GM08714 (cell line): ENCODE data around the gene CD6.

ENCODE experiments used
- H3K4me3 ChIP-seq: fragments of 200-500 bp; sonication (Bioruptor generic); 2 replicates; pipeline ENCODE4 v1.5.1; 2014; ENCODE audit warnings: mild to moderate bottlenecking, low read length, inconsistent platforms
- ZNF274 ChIP-seq: IDR thresholded peaks from 2 replicates; pipeline ENCODE4 v1.6.1; 2012; ENCODE audit warnings: mild to moderate bottlenecking, low read depth, low read length

CD6 gene

DNA sequence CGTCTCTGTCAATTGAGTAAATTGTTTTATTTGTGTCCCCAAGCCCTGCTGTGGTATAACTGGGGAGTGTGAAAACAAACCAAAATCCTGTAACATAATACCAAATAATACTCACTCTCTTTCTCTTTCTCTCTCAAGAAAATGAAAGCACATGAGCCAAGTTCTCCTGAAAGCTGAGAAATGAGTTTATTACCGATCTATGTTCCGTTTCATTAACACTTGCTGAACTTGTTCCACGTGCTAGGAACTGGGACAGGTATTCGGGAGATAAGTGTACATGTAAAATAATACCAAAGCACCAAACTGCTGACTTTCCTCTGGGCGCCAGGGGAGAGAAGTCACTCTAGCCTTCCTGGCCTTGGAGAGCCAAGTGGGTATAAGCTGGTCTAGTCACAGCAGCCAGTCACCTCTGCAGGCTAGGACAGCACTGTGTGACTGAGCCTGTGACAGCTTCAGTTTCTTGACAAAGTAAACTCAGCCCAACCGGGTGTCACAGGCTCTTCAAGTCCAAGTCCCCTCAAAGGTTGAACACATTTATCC, 23.1 kb downstream of the CD6 start:
- no peak overlapping the region for H3K4me3 ChIP-seq

DNA sequence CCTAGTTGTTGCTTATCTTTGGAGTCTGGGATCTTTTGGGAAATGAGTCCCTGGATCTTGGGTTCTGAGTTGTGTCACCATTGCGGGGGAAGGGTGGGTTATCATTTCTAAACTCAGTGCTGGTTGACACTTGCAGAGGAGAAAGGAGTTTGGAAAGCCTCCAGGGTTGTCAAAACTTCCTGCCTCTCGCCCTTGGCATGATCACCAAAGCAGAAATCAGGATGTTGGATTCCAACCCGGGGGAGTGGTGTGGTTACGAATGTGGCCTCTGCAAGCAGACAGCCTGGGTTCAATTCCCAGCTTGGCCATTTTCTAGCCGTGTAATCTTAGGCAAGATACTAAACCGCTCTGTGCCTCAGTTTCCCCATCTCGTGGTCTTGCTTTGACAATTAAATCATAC, 24.3 kb downstream of the CD6 start:
- no peak for TF ChIP-seq ZNF274
- no peak overlapping the region for H3K4me3 ChIP-seq

More for the DNA sequence above, 23.1 kb downstream of the CD6 start:
- TF ChIP-seq ZNF274, result no peak

DNA sequence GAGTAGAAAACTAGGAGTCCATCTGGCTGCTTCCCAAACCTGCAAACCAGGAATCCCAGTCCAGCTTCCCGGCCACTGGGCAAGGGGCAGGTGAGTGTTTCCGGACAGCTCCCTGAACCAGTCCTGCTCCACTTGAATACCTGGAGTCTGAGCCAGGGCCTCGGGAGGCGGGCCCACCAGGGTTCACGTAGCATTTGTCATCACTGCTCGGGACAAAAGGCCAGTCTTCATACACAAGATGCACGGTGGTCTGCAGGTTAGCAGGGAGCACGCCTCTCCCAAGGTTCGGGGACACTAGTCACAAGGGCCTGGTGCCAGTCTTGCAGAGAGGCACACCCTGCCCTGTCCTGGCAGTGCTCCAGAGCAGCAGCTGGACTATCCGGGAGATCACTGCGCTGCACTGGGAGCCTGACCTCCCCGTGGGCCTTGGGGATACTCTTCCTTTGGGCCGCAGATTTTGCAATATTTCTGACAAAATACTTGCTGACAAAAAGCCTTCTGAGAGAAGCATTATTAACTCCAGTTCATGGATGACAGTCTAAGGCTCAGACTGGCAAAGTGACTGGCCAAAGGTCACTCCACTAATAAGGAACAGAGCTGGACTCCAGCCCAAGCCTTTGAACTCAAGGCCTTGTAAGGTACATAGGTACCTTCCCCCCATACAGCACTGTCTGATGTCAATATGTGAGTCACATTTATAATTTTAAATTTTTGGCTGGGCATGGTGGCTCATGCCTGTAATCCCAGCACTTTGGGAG, 25.1 kb downstream of the CD6 start:
- no peak for TF ChIP-seq ZNF274
- H3K4me3 ChIP-seq, result no peak overlapping the region

DNA sequence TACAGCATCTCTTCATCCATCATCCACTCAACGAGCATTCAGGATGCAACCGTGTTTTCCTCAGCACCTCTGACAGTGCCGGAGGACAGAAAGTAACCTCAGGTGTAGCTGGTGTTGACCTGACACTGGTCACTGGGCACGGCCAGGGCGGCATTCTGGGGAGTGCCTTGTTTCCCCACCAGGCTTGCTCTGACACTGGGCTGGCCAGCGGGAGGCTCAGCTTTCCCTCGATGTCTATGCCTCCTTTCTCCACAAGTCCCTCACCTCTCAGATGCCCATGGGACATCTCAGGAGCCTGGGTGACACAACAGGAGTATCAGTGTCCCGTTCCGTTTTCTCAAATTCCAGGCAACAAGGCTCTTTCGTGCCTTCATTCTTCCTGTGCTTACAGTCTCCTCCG, 28.9 kb downstream of the CD6 start:
- no peak overlapping the region for H3K4me3 ChIP-seq
- no peak for TF ChIP-seq ZNF274

DNA sequence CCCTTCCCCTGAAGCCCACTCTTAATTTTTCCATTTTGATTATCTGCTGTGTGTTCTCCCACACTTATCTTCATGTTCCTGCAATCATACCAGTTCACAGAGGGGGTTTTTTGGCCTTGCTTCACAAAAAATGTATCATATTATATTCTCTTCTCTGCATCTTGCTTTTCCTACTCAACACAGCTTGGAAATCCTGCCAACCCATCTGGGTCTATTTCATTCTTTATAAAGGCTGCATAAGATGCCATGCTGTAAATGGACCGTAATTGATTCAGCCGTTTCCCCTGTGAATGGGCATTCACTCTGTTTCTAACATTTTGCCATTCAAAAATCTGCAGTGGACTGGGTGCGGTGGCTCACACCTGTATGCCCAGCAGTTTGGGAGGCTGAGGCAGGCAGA, 30.5 kb downstream of the CD6 start:
- TF ChIP-seq ZNF274, result no peak
- H3K4me3 ChIP-seq, result no peak overlapping the region

DNA sequence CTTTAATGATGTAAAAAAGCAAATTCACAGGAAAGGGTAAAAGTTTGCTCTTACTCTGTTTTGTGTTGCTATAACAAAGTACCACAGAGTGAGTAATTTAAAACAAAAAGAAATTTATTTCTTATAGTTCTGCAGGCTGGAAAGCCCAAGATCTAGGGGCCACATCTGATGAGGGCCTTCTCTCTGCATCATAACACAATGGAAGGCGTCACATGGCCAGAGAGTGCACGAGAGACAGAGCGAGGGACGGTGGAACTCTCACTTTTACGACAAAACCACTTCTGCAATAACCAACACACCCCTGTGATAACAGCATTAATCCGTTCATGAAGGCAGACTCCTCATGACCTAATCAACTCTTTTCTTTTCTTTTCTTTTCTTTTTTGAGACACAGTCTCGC, 31.1 kb downstream of the CD6 start:
- TF ChIP-seq ZNF274, result no peak
- no peak overlapping the region for H3K4me3 ChIP-seq

DNA sequence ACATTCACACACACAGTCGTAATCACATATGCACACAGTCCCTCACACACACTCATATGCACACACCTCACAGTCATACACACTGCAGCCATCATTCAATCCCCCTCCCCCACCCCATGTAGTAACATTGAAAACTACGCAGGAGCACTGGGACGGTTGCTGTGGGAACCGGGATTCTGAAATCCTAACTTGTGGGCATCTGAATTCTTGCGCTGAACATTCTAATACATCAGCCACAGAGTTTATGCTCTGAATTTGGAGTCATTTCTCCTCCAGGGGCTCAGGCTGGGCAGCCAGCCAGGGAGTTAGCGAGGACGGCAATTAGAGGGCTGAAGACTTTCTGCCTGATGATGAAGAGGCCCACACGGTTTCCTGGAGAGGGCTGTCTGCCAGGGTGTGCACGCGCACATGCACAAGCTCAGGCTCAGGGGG, 32.7 kb downstream of the CD6 start:
- no peak overlapping the region for H3K4me3 ChIP-seq
- no peak for TF ChIP-seq ZNF274

DNA sequence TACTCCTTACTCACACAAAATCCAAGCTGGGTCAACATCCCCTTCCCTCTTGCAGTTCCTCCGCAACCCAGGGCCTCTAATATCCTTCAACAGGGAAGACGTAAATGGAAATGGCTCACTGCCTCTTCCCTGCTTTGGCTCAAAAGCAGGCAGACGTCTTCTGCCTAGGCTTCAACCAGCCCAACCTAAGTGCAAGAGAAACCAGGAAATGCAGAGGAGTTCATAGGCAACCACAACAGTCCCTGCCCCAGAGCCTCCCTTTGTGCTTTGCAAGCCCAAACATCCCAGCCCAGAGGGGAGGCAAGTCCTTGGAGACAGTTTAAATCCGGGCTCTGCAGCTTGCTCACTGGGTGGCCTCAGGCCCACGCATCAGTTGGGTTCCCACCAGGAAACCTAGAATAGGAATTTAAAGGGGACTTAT, 33.3 kb downstream of the CD6 start:
- H3K4me3 ChIP-seq, result no peak overlapping the region
- no peak for TF ChIP-seq ZNF274

DNA sequence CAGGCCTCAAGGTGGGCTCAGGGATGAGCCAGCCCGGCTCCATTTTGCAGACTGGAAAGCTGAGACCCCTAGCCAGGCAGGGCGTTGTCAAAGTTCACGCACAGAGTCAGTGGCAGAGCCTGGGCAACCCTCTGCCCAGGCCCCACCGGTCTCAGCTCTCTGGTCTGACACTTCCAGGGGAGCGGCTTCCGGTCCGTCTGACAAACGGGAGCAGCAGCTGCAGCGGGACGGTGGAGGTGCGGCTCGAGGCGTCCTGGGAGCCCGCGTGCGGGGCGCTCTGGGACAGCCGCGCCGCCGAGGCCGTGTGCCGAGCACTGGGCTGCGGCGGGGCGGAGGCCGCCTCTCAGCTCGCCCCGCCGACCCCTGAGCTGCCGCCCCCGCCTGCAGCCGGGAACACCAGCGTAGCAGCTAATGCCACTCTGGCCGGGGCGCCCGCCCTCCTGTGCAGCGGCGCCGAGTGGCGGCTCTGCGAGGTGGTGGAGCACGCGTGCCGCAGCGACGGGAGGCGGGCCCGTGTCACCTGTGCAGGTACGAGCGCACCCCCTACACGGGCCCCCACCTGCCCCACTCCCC, 36.0 kb downstream of the CD6 start:
- no peak overlapping the region; the same call in 1 of the 2 replicates for H3K4me3 ChIP-seq
- TF ChIP-seq ZNF274, result no peak

DNA sequence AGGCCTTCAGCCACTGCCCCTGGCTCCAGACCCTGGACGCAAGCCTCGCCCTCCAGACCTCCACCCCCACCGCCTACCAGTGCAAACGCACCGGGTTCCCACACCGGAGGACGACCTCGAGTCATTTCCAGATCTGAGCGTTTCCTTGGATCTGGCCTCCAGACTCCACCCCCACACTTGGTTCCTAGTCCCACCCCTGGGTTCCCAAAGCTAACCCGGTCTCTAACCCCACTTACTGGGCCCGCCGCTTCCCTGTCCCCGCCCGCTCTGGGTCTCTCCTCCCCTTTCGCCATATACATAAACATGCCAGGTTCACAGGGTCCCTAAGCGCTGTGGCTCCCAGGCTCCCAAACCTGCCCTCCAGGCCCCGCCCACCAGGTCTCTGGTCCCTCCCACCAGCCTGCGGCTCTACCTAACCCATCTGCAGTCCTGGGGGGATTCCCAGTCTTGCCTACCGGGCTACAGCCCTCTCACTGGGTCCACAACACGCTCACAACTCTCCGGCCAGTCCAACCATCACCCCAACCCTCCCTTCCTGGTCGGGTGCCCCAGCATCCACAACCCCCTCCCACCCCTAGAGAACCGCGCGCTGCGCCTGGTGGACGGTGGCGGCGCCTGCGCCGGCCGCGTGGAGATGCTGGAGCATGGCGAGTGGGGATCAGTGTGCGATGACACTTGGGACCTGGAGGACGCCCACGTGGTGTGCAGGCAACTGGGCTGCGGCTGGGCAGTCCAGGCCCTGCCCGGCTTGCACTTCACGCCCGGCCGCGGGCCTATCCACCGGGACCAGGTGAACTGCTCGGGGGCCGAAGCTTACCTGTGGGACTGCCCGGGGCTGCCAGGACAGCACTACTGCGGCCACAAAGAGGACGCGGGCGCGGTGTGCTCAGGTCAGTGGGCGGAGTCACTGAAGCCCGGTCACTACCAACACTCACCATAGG, 36.7 kb downstream of the CD6 start:
- TF ChIP-seq ZNF274, result no peak
- no peak overlapping the region; the same call in 1 of the 2 replicates for H3K4me3 ChIP-seq

DNA sequence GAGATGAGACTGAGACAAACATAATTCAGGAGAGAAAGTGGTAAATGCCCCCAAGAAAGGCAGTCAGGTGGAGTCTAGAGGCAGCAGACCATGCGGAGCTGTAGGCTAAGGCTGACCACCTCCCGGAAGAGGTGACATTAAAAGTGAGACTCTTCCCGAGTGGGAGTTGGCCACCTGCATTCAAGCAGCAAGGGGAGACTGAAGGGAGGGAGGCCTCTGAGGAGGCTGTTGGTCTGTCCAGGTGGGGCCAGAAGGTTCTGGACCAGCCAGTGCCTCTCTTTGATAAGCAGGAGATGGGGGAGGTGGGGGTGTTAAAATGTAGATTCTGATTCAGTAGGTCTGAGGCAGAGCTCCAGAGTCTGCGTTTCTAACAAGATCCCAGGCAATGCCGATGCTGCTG, 37.5 kb downstream of the CD6 start:
- H3K4me3 ChIP-seq, result no peak overlapping the region
- no peak for TF ChIP-seq ZNF274

DNA sequence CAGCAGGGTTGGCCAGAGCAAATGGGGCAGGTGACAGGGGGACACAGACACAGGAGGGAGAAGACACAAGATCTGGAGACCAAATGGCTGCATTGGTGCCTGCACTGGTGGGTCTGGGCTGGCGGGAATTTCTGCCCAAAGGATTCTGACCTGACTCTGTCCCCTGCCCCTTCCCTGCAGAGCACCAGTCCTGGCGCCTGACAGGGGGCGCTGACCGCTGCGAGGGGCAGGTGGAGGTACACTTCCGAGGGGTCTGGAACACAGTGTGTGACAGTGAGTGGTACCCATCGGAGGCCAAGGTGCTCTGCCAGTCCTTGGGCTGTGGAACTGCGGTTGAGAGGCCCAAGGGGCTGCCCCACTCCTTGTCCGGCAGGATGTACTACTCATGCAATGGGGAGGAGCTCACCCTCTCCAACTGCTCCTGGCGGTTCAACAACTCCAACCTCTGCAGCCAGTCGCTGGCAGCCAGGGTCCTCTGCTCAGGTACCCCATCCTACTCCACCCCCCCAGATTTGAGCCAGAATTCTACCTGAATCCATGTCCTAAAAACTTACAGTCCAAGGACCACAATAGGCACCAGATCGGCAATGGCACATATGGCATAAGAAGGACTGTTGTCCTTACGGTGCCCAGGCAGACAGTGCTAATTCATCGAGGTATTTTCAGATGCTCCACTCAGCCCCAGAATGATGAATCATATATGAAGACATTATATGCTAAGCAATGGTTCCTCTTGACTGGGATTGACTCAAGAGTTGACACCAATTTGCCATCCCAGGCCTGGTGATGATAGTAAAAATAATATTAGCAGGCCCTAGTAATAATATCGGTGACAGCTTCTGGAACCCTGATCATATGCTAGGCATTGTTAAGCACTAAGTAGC, 38.2 kb downstream of the CD6 start:
- TF ChIP-seq ZNF274, result no peak
- no peak overlapping the region for H3K4me3 ChIP-seq

DNA sequence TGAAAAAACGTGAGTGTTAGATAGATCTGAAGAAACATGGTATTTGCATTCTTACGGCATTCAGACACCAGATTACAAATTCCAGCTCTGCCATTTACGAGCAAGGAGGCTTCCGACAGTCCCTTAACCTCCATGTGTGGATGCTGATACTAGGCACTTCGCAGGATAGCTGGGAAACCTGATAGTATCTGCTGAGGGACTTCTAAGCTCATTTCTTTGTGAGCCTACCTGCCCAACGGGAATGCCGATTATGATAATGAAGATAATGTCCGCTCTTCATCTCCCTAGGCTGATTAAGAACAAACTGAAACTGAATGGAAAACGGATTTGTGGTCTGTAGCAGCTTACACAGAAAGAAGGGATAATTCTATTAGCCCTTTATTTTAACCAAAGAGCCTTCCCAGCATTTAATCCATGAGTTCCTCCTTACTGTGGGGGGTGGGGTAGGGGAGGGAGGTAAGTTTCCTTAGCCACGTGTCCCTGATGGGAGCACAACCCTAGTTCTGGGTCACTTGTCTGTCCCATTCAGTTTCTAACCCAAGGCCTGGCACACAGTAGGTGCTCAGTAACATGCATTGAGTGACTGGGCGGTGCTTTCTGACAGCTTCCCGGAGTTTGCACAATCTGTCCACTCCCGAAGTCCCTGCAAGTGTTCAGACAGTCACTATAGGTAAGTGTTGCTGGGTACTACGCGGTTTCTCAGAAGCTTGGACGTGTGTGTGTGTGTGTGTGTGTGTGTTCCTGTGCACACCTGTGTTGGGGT, 39.2 kb downstream of the CD6 start:
- H3K4me3 ChIP-seq, result no peak overlapping the region

More for the DNA sequence above, 39.2 kb downstream of the CD6 start:
- no peak for TF ChIP-seq ZNF274
